ENCODE measurements around the gene ZNRF1.

DNA sequence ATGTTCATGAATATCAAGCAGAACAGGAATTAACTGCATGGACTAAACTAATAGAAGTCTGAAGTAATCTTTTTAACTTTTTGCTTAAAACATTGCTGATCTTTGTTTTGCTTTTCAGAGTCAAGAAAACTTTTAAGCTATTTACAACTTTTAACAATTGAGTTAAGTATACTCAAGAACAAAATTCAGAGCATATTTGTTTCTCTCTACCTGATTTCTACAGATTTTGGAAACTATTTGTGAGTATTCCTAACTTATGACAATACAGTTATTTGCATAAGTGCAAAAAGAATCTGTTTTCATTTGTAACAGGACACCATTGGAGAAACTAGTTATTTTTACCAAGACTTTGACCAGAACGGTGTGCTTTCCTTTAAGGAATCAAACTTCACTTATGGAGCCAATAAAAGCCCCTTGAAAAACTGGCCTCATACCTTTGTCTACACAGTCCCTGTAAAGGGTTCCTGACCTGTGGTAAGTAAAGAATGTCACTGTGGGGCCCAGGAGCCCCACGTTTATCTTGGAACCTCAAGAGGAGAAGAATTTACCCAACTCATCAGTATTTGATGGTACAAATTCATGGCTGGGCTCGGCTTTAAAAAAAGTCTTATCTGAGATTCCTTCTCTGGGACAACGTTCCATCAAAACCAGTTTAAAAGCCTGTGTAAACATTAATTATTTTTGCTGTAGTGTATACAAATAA lies 129.0 kb downstream of the ZNRF1 start:
- TF ChIP-seq, protein P1, sequence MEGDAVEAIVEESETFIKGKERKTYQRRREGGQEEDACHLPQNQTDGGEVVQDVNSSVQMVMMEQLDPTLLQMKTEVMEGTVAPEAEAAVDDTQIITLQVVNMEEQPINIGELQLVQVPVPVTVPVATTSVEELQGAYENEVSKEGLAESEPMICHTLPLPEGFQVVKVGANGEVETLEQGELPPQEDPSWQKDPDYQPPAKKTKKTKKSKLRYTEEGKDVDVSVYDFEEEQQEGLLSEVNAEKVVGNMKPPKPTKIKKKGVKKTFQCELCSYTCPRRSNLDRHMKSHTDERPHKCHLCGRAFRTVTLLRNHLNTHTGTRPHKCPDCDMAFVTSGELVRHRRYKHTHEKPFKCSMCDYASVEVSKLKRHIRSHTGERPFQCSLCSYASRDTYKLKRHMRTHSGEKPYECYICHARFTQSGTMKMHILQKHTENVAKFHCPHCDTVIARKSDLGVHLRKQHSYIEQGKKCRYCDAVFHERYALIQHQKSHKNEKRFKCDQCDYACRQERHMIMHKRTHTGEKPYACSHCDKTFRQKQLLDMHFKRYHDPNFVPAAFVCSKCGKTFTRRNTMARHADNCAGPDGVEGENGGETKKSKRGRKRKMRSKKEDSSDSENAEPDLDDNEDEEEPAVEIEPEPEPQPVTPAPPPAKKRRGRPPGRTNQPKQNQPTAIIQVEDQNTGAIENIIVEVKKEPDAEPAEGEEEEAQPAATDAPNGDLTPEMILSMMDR (IDR thresholded peaks at IDR 0.05) = no peak
- TF ChIP-seq POLR2A (IDR thresholded peaks at IDR 0.05) = no peak
